Heart left ventricle (tissue), 13 donors: Measurements from ENCODE around the gene TNFRSF13B.

Experiments used
- POLR2A ChIP-seq, 2 donors: fragments of 450-650 bp; IDR thresholded peaks; one replicate each; pipeline ENCODE4 v1.6.1; 2017; ENCODE audit warnings: antibody characterized with exemption in 2 of 2, mild to moderate bottlenecking in 2 of 2, moderate library complexity in 2 of 2
- TF ChIP-seq, protein P1 (sequence below), 12 donors: fragments of 200-600 bp; sonication (generic) in 4 of 12; IDR thresholded peaks; one replicate each; pipeline versions ENCODE4 v1.5.0 to v1.8.0; 2018 to 2022; ENCODE audit warnings: antibody characterized with exemption in 12 of 12, mild to moderate bottlenecking in 5 of 12
- donor health status: ischemic (EF 13 %, LVEDD 7.1; RV severe dilation, severe dysfunction).
- donor health status: DM: no; HTN: yes; CAD: no.
- donor health status: DM: no; HTN: no; CAD: no.
- donor health status: ischemic (EF 25% LVEDD 6.9; RV normal size, moderate dysfunction).
- donor health status: ischemic (EF 25% LVEDD 5.7; RV mildly dilated, moderate dysfunction).
- donor health status: ischemic (EF 35%, LVEDD 5.7; RV mildly dilated, moderate dysfunction).
- donor health status: nonischemic (EF 11% LVEDD 7.7; RV severe dilation, severe dysfunction).
- donor health status: DM: yes; HTN: yes; CAD: no.
- donor health status: PGD.
- donor health status: ischemic (EF 29% LVEDD 5.4; RV normal size, mild dysfunction).
- donor health status: nonischemic (EF 23%, LVEDD 6.1; RV moderate dilation, normal function).

DNA sequence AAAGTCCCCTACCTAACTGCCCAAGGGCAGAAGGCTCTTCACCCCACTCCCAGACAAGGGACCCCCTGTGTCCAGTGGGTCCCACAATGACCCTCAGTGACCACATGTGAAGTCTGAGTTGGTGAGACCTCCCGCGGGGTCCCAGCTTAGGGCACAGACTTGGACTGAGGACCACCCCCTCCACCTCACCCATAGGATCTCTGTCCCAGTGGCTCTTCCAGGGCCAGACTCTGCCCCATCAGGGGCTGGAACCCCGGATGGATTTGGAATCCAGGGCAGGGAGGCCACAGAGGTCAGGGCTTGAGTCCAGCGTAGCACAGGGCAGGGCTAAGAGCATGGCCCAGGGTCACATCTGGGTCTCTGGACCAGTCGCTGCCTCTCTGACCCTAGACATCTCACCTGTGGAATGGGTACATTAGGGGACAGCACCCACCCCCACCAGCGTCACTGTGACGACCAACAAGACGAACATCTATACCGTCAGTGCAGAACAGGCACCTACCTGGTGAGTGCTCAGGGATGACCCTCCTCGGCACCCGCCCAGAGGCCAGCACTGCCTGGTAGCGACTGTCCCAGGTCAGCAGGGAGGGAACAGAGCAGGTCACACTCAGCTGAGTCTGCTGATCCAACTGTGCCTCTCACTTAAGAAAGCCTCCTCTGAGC, 37.7 kb downstream of the TNFRSF13B start:
- TF ChIP-seq, protein P1, sequence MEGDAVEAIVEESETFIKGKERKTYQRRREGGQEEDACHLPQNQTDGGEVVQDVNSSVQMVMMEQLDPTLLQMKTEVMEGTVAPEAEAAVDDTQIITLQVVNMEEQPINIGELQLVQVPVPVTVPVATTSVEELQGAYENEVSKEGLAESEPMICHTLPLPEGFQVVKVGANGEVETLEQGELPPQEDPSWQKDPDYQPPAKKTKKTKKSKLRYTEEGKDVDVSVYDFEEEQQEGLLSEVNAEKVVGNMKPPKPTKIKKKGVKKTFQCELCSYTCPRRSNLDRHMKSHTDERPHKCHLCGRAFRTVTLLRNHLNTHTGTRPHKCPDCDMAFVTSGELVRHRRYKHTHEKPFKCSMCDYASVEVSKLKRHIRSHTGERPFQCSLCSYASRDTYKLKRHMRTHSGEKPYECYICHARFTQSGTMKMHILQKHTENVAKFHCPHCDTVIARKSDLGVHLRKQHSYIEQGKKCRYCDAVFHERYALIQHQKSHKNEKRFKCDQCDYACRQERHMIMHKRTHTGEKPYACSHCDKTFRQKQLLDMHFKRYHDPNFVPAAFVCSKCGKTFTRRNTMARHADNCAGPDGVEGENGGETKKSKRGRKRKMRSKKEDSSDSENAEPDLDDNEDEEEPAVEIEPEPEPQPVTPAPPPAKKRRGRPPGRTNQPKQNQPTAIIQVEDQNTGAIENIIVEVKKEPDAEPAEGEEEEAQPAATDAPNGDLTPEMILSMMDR (IDR thresholded peaks at IDR 0.05) = no peak
- no peak for TF ChIP-seq POLR2A (IDR thresholded peaks at IDR 0.05)
